ENCODE results near the gene ADAMTS7.
A peak's percentile ranks its signal among the peaks of the same experiment; 100 is the strongest.

GRCh38 chr15:78811124-78811824, at the start of gene ADAMTS7:
- no peak for TF ChIP-seq RAD21 (conservative IDR thresholded peaks at IDR 0.05)
- TF ChIP-seq POLR2AphosphoS5 (IDR thresholded peaks at IDR 0.05), result peak; percentile 62
- peak; percentile 70 for TF ChIP-seq CTCF (IDR thresholded peaks at IDR 0.05; ENCODE audit: poor library complexity, severe bottlenecking)
- TF ChIP-seq EZH2 (IDR thresholded peaks at IDR 0.05; ENCODE audit: borderline replicate concordance, insufficient read depth, low read length, poor library complexity, severe bottlenecking), result no peak
- TF ChIP-seq REST (IDR thresholded peaks at IDR 0.05; ENCODE audit: borderline replicate concordance), result no peak

Measured in neural cell (in vitro differentiated cells).